Natural killer cell (primary cell): ENCODE measurements around the gene ADRA2A. TPM values are rescaled to one million over a fixed set of nuclear protein-coding genes. Genes with fewer than 3 reads are reported as not detected.

Experiments used
- ATAC-seq, 3 donors: fragments of 150-1000 bp in 2 of 3; fragments of 200-7000 bp in 1 of 3; cut with Tn5 transposase; 1 replicate in 1 of 3; 2 replicates in 2 of 3; pipeline ENCODE4 v1.10.0; 2021; ENCODE audit warnings: mild to moderate bottlenecking in 2 of 3, moderate library complexity in 2 of 3
- DNase-seq, 2 donors: peaks; one replicate each; pipeline versions ENCODE4 v3.0.0 to v3.0.0-alpha.2; 2013 to 2021; ENCODE audit warnings: mixed read lengths in 1 of 2
- H3K27ac ChIP-seq: one replicate; pipeline ENCODE4 v1.5.1; 2013; ENCODE audit warnings: mild to moderate bottlenecking, low read length
- H3K27me3 ChIP-seq: one replicate; pipeline ENCODE4 v1.6.1; 2013; ENCODE audit warnings: low read length; ENCODE audit not compliant: control insufficient read depth, insufficient read depth
- H3K36me3 ChIP-seq: one replicate; pipeline ENCODE4 v1.6.1; 2013; ENCODE audit warnings: low read length; ENCODE audit not compliant: control insufficient read depth, insufficient read depth
- H3K4me1 ChIP-seq: one replicate; pipeline ENCODE4 v1.6.1; 2013; ENCODE audit warnings: low read length; ENCODE audit not compliant: control insufficient read depth, insufficient read depth
- H3K4me3 ChIP-seq: one replicate; pipeline ENCODE4 v1.5.1; 2013; ENCODE audit warnings: low read length
- H3K9me3 ChIP-seq: one replicate; pipeline ENCODE4 v1.6.1; 2013; ENCODE audit warnings: low read length; ENCODE audit not compliant: control insufficient read depth, insufficient read depth
- H3K27ac Mint-ChIP-seq, 2 donors: one replicate each; pipeline ENCODE4 v1.8.0; 2022; ENCODE audit warnings: mild to moderate bottlenecking in 2 of 2, mixed read lengths in 2 of 2, moderate library complexity in 1 of 2
- H3K27me3 Mint-ChIP-seq, 2 donors: one replicate each; pipeline ENCODE4 v1.8.0; 2022; ENCODE audit warnings: low read depth in 2 of 2, mixed read lengths in 2 of 2
- H3K36me3 Mint-ChIP-seq: one replicate; pipeline ENCODE4 v1.8.0; 2022; ENCODE audit warnings: mixed read lengths
- H3K4me1 Mint-ChIP-seq, 2 donors: one replicate each; pipeline ENCODE4 v1.8.0; 2022; ENCODE audit warnings: mixed read lengths in 2 of 2
- H3K4me3 Mint-ChIP-seq: one replicate; pipeline ENCODE4 v1.8.0; 2022; ENCODE audit warnings: mild to moderate bottlenecking, moderate library complexity, mixed read lengths
- H3K9me3 Mint-ChIP-seq, 2 donors: one replicate each; pipeline ENCODE4 v1.8.0; 2022; ENCODE audit warnings: mixed read lengths in 2 of 2
- WGBS: methylation state at CpG from one replicate; pipeline ENCODE4 v1.1.7; 2013; ENCODE audit warnings: missing lambda C conversion rate; ENCODE audit not compliant: insufficient coverage; 5-methylcytosine and 5-hydroxymethylcytosine counted together
- intact Hi-C: fragments of 100-400 bp; cut with micrococcal nuclease; formaldehyde crosslinking; loops from one replicate; pipeline ENCODE4 v1.14.2; 2022
- total RNA-seq, 4 donors: library from RNA; stranded (reverse); fragments of 120-200 nt in 1 of 4; gene quantifications; one replicate each; pipeline versions ENCODE4 v1.2.3 to v1.2.4, GENCODE V29; 2013 to 2022
- TF ChIP-seq, protein P1 (sequence below): fragments of 200-600 bp; IDR thresholded peaks from one replicate; pipeline ENCODE4 v1.8.0; 2022; ENCODE audit warnings: antibody characterized with exemption

The ADRA2A gene
- total RNA-seq, 3 donors from 2014 or later (not counting 1 experiment from before 2014, with no cell fraction given) = 0.07 to 0.28 TPM; not detected in 1

- no peaks in the 10 kb centered on the region for H3K4me1 Mint-ChIP-seq
- no peak overlapping the region for H3K4me3 Mint-ChIP-seq
- H3K27me3 Mint-ChIP-seq = peaks cover 5 to 6% of the 10 kb centered on the region in 2 donors
- Histone ChIP-seq H3K4me3 (no peak overlapping the region), H3K27ac (no peak overlapping the region), H3K36me3 (no peaks in the 10 kb centered on the region), H3K9me3 (no peaks in the 10 kb centered on the region), H3K4me1 (no peaks in the 10 kb centered on the region), H3K27me3 (no peaks in the 10 kb centered on the region)
- no peaks in the 10 kb centered on the region for H3K36me3 Mint-ChIP-seq
- DNase-seq (no peak), ATAC-seq (no peak)
- TF ChIP-seq, protein P1, sequence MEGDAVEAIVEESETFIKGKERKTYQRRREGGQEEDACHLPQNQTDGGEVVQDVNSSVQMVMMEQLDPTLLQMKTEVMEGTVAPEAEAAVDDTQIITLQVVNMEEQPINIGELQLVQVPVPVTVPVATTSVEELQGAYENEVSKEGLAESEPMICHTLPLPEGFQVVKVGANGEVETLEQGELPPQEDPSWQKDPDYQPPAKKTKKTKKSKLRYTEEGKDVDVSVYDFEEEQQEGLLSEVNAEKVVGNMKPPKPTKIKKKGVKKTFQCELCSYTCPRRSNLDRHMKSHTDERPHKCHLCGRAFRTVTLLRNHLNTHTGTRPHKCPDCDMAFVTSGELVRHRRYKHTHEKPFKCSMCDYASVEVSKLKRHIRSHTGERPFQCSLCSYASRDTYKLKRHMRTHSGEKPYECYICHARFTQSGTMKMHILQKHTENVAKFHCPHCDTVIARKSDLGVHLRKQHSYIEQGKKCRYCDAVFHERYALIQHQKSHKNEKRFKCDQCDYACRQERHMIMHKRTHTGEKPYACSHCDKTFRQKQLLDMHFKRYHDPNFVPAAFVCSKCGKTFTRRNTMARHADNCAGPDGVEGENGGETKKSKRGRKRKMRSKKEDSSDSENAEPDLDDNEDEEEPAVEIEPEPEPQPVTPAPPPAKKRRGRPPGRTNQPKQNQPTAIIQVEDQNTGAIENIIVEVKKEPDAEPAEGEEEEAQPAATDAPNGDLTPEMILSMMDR = no peak
- intact Hi-C loops = no loop called here
- 96% methylated on average over 20 of the region's 20 CpGs for WGBS
- H3K9me3 Mint-ChIP-seq = no peaks in the 10 kb centered on the region
- H3K27ac Mint-ChIP-seq = no peak overlapping the region
Observed at GRCh38 chr10:111104811-111105210, 28.0 kb downstream of the ADRA2A start.

- Histone ChIP-seq H3K4me1 (no peaks in the 10 kb centered on the region), H3K27ac (no peak overlapping the region), H3K27me3 (no peaks in the 10 kb centered on the region), H3K36me3 (no peaks in the 10 kb centered on the region), H3K9me3 (no peaks in the 10 kb centered on the region), H3K4me3 (no peak overlapping the region)
- Mint-ChIP-seq H3K36me3 (no peaks in the 10 kb centered on the region), H3K27ac (no peak overlapping the region), H3K27me3 (peaks cover 5 to 6% of the 10 kb centered on the region in 2 donors), H3K9me3 (no peaks in the 10 kb centered on the region), H3K4me1 (no peaks in the 10 kb centered on the region), H3K4me3 (no peak overlapping the region)
- ATAC-seq (no peak), DNase-seq (no peak)
- intact Hi-C loops = no loop called here
- TF ChIP-seq, protein P1 = no peak
- 92% methylated on average over 8 of the region's 8 CpGs for WGBS
Observed at GRCh38 chr10:111106081-111106480, 29.3 kb downstream of the ADRA2A start.

DNA sequence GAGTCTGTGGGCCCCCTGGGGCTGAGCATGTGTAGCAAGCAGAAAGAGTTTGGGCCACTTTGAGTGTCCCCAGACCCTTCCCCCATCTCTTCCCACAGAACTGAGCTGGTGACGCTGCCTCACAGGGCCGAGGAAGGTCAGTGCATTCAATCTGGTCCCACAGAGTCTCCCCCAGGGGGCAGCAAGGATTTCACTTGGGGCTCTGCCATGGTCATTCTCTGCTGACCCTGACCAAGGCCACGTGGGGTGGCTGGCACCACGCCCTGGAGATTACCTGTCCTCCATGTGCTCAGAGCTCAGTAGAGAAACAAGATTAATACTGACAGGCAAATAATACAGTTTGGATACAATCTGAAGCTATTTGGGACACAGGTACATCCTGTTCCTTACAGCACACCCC is 30.2 kb downstream of the ADRA2A start:
- Mint-ChIP-seq H3K4me3 (no peak overlapping the region), H3K27me3 (peaks cover 5 to 6% of the 10 kb centered on the region in 2 donors), H3K36me3 (no peaks in the 10 kb centered on the region), H3K9me3 (no peaks in the 10 kb centered on the region), H3K4me1 (no peaks in the 10 kb centered on the region), H3K27ac (no peak overlapping the region)
- no peaks in the 10 kb centered on the region for H3K9me3 ChIP-seq
- no peaks in the 10 kb centered on the region for H3K4me1 ChIP-seq
- TF ChIP-seq, protein P1 = no peak
- ATAC-seq = no peak
- no peak overlapping the region for H3K27ac ChIP-seq
- H3K27me3 ChIP-seq = no peaks in the 10 kb centered on the region
- DNase-seq = no peak
- no peak overlapping the region for H3K4me3 ChIP-seq
- WGBS = 88% methylated on average over 4 of the region's 4 CpGs
- no peaks in the 10 kb centered on the region for H3K36me3 ChIP-seq
- intact Hi-C loops = no loop called here

GRCh38 chr10:111107846-111108245 is 31.0 kb downstream of the ADRA2A start:
- Histone ChIP-seq H3K36me3 (no peaks in the 10 kb centered on the region), H3K27me3 (no peaks in the 10 kb centered on the region), H3K4me3 (no peak overlapping the region), H3K9me3 (no peaks in the 10 kb centered on the region), H3K4me1 (no peaks in the 10 kb centered on the region), H3K27ac (no peak overlapping the region)
- peaks cover 0 to 4% of the 10 kb centered on the region in 2 donors for H3K4me1 Mint-ChIP-seq
- no peak for DNase-seq
- WGBS = 93% methylated on average over 4 of the region's 4 CpGs
- TF ChIP-seq, protein P1 = no peak
- H3K36me3 Mint-ChIP-seq = no peaks in the 10 kb centered on the region
- intact Hi-C loops = no loop called here
- no peak overlapping the region for H3K4me3 Mint-ChIP-seq
- no peaks in the 10 kb centered on the region for H3K9me3 Mint-ChIP-seq
- H3K27me3 Mint-ChIP-seq = peaks cover 5 to 6% of the 10 kb centered on the region in 2 donors
- no peak for ATAC-seq
- H3K27ac Mint-ChIP-seq = no peak overlapping the region
